WTC11 (cell line): Measurements from ENCODE around the gene PPFIBP1. TPM values are rescaled to one million over a fixed set of nuclear protein-coding genes. Genes with fewer than 3 reads are reported as not detected.
"Not testable (repeated sequence)": the region's sequence is repeated elsewhere in the genome, so short reads cannot be mapped to it uniquely, and the experiment has no call there.

Experiments used
- ATAC-seq: fragments of 200-7000 bp; cut with Tn5 transposase; 2 replicates; pipeline ENCODE4 v1.10.0; 2021; ENCODE audit warnings: mild to moderate bottlenecking, moderate library complexity
- CTCF ChIA-PET: fragments of 300-600 bp; sonication (Branson Sonifier 250); formaldehyde crosslinking; loops from one replicate; lab custom pipeline; 2021; ENCODE audit warnings: antibody characterized with exemption; lab: Charles Lee
- POLR2A ChIA-PET: fragments of 350-600 bp; sonication (Branson Sonifier 250); formaldehyde crosslinking; loops from one replicate; lab custom pipeline; 2021; ENCODE audit warnings: antibody characterized with exemption; lab: Charles Lee
- DNase-seq: peaks from one replicate; pipeline ENCODE4 v3.0.0; 2021; ENCODE audit warnings: low spot score
- H3K27ac Mint-ChIP-seq: 2 replicates; pipeline ENCODE4 v1.8.0; 2021; ENCODE audit warnings: mixed read lengths
- H3K27me3 Mint-ChIP-seq: 2 replicates; pipeline ENCODE4 v1.8.0; 2021; ENCODE audit warnings: low read depth, mild to moderate bottlenecking, moderate library complexity, mixed read lengths
- H3K36me3 Mint-ChIP-seq: 2 replicates; pipeline ENCODE4 v1.8.0; 2021; ENCODE audit warnings: mixed read lengths
- H3K4me1 Mint-ChIP-seq: 2 replicates; pipeline ENCODE4 v1.8.0; 2022; ENCODE audit warnings: mixed read lengths
- H3K4me3 Mint-ChIP-seq: 2 replicates; pipeline ENCODE4 v1.8.0; 2021; ENCODE audit warnings: mild to moderate bottlenecking, moderate library complexity, mixed read lengths
- H3K9me3 Mint-ChIP-seq: 2 replicates; pipeline ENCODE4 v1.8.0; 2021; ENCODE audit warnings: mixed read lengths
- AFF4 ChIP-seq: sonication (generic); formaldehyde crosslinking; IDR thresholded peaks from 2 replicates; pipeline ENCODE4 v1.8.1; 2023; ENCODE audit warnings: mild to moderate bottlenecking, missing genetic modification reagents, borderline replicate concordance
- ATF1 ChIP-seq: sonication (generic); formaldehyde crosslinking; IDR thresholded peaks from 2 replicates; pipeline ENCODE4 v1.8.1; 2023; ENCODE audit warnings: mild to moderate bottlenecking, moderate library complexity, missing genetic modification reagents
- ATF3 ChIP-seq: sonication (generic); formaldehyde crosslinking; conservative IDR thresholded peaks from 2 replicates; pipeline ENCODE4 v1.8.1; 2022; ENCODE audit warnings: mild to moderate bottlenecking, missing genetic modification reagents
- CDX4 ChIP-seq: fragments of 250-450 bp; sonication (Bioruptor Pico); IDR thresholded peaks from 2 replicates; pipeline ENCODE4 v1.9.0; 2021; ENCODE audit warnings: moderate library complexity, mild to moderate bottlenecking, inconsistent platforms, borderline replicate concordance
- GRHL2 ChIP-seq: fragments of 250-450 bp; sonication (Bioruptor Pico); IDR thresholded peaks from 2 replicates; pipeline ENCODE4 v1.8.0; 2022; ENCODE audit warnings: mild to moderate bottlenecking, moderate library complexity; ENCODE audit not compliant: insufficient replicate concordance, severe bottlenecking
- HMGA2 ChIP-seq: fragments of 250-450 bp; sonication (Bioruptor Pico); IDR thresholded peaks from 2 replicates; pipeline ENCODE4 v1.4.0; 2021; ENCODE audit warnings: mild to moderate bottlenecking, moderate library complexity
- KAT7 ChIP-seq: sonication (generic); formaldehyde crosslinking; IDR thresholded peaks from 2 replicates; pipeline ENCODE4 v1.8.1; 2023; ENCODE audit warnings: missing genetic modification reagents, mild to moderate bottlenecking, borderline replicate concordance
- NFATC4 ChIP-seq: fragments of 250-450 bp; sonication (Bioruptor Pico); IDR thresholded peaks from 2 replicates; pipeline ENCODE4 v1.9.0; 2021; ENCODE audit warnings: mild to moderate bottlenecking
- OVOL2 ChIP-seq: fragments of 250-450 bp; sonication (Bioruptor Pico); IDR thresholded peaks from 2 replicates; pipeline ENCODE4 v1.9.0; 2021; ENCODE audit warnings: mild to moderate bottlenecking, borderline replicate concordance
- PRDM15 ChIP-seq: sonication (generic); formaldehyde crosslinking; IDR thresholded peaks from 2 replicates; pipeline ENCODE4 v1.8.0; 2022; ENCODE audit warnings: missing genetic modification reagents
- TEAD4 ChIP-seq: sonication (generic); formaldehyde crosslinking; IDR thresholded peaks from 2 replicates; pipeline ENCODE4 v1.8.0; 2022; ENCODE audit warnings: mild to moderate bottlenecking, missing genetic modification reagents
- TP53 ChIP-seq: sonication (generic); formaldehyde crosslinking; IDR thresholded peaks from 2 replicates; pipeline ENCODE4 v1.8.1; 2023; ENCODE audit warnings: mild to moderate bottlenecking, missing genetic modification reagents
- ZBTB21 ChIP-seq: sonication (generic); formaldehyde crosslinking; IDR thresholded peaks from 2 replicates; pipeline ENCODE4 v1.8.1; 2023; ENCODE audit warnings: mild to moderate bottlenecking, missing genetic modification reagents, borderline replicate concordance
- ZNF671 ChIP-seq: fragments of 250-450 bp; sonication (Bioruptor Pico); IDR thresholded peaks from 2 replicates; pipeline ENCODE4 v1.8.0; 2021; ENCODE audit warnings: mild to moderate bottlenecking
- total RNA-seq: library from RNA; stranded (reverse); gene quantifications from 3 replicates; pipeline ENCODE4 v1.2.3, GENCODE V29; 2021
- TF ChIP-seq, protein P1 (sequence below): fragments of 250-450 bp; sonication (Bioruptor Pico); IDR thresholded peaks from 2 replicates; pipeline ENCODE4 v1.8.0; 2021; ENCODE audit warnings: mild to moderate bottlenecking
- TF ChIP-seq, protein P2 (sequence below): fragments of 250-450 bp; sonication (Bioruptor Pico); IDR thresholded peaks from 2 replicates; pipeline ENCODE4 v1.9.0; 2021; ENCODE audit warnings: mild to moderate bottlenecking

PPFIBP1 gene
- total RNA-seq, 1 experiment from 2014 or later, result 27.7 TPM

GRCh38 chr12:27642361-27642760 is 118.4 kb downstream of the PPFIBP1 start:
- H3K9me3 Mint-ChIP-seq, H3K4me1 Mint-ChIP-seq, ATAC-seq, H3K27me3 Mint-ChIP-seq, CTCF ChIA-PET, H3K4me3 Mint-ChIP-seq, DNase-seq, H3K36me3 Mint-ChIP-seq, H3K27ac Mint-ChIP-seq, POLR2A ChIA-PET: not testable (repeated sequence)

DNA sequence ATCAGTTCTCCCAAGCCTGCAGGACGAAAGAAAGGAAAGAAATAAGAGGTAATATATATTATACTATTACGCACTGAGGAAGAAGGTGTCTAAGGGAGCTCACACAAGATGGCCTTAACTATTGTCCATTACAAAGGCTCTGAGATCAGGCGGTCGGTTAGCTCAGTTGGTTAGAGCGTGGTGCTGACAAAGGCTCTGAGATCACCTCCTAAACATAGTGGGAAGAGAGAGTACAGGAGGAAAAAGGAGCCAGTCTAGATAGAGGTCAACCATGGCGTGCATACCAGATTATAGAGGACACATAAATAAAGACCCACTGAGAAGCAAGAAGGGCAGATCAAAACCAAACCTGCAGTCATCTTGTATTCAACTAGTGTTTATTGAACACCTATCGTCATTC is 118.9 kb downstream of the PPFIBP1 start:
- POLR2A ChIA-PET, CTCF ChIA-PET: not testable (repeated sequence)

DNA sequence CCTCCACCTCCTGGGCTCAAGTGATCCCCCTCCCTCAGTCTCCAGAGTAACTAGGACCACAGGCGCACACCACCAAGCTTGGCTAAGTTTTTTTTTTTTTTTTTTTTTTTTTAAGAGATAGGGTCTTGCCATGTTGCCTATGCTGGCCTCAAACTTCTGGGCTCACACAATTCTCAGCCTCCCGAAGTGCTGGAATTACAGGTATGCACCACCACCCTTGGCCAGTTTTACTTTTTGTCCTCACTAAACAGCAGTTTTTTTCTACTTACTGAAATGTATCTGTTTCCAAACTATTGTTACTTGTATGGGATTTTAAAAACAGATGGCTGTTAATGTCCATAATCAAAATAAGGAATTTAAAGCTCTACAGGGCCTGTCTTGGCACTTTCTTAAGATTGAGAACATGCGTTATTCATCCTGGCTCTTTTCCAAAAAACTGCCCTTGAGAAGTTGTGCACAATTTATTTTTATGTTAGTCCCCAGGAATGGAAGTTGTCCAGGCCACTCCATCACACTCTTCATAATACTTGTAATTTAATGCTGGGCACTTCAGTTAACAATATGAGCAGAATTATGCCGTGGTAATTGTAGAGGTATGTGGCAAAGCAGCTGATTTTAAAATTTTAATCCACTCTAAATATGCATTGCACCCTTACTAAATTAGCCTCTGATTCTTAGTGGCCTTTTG is 120.3 kb downstream of the PPFIBP1 start:
- no peak overlapping the region for H3K27ac Mint-ChIP-seq
- no peaks in the 10 kb centered on the region for H3K27me3 Mint-ChIP-seq
- peaks cover 2% of the 10 kb centered on the region; the same call in 1 of the 2 replicates for H3K4me1 Mint-ChIP-seq
- H3K4me3 Mint-ChIP-seq, result no peak overlapping the region
- no peaks in the 10 kb centered on the region for H3K36me3 Mint-ChIP-seq
- ChIA-PET POLR2A (no interaction called here), CTCF (no interaction called here)
- ATAC-seq, result no peak
- no peaks in the 10 kb centered on the region for H3K9me3 Mint-ChIP-seq
- no peak for DNase-seq
- no peak for TF ChIP-seq CDX4 (CRISPR knock-in tag)
- TF ChIP-seq AFF4 (CRISPR knock-in tag), result no peak
- TF ChIP-seq NFATC4, result no peak
- TF ChIP-seq KAT7 (CRISPR knock-in tag), result no peak
- TF ChIP-seq ATF3 (CRISPR knock-in tag), result no peak
- TF ChIP-seq HMGA2 (CRISPR knock-in tag), result no peak
- TF ChIP-seq OVOL2 (CRISPR knock-in tag), result no peak
- TF ChIP-seq GRHL2 (CRISPR knock-in tag), result no peak
- TF ChIP-seq, protein P1, sequence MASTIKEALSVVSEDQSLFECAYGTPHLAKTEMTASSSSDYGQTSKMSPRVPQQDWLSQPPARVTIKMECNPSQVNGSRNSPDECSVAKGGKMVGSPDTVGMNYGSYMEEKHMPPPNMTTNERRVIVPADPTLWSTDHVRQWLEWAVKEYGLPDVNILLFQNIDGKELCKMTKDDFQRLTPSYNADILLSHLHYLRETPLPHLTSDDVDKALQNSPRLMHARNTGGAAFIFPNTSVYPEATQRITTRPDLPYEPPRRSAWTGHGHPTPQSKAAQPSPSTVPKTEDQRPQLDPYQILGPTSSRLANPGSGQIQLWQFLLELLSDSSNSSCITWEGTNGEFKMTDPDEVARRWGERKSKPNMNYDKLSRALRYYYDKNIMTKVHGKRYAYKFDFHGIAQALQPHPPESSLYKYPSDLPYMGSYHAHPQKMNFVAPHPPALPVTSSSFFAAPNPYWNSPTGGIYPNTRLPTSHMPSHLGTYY (CRISPR knock-in tag), result no peak
- TF ChIP-seq, protein P2, sequence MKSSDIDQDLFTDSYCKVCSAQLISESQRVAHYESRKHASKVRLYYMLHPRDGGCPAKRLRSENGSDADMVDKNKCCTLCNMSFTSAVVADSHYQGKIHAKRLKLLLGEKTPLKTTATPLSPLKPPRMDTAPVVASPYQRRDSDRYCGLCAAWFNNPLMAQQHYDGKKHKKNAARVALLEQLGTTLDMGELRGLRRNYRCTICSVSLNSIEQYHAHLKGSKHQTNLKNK, result no peak
- no peak for TF ChIP-seq ATF1
- no peak for TF ChIP-seq TP53 (CRISPR knock-in tag)
- TF ChIP-seq PRDM15 (CRISPR knock-in tag), result no peak
- no peak for TF ChIP-seq TEAD4 (CRISPR knock-in tag)
- no peak for TF ChIP-seq ZBTB21 (CRISPR knock-in tag)
- no peak for TF ChIP-seq ZNF671 (CRISPR knock-in tag)

More for the DNA sequence above, 118.9 kb downstream of the PPFIBP1 start:
- not testable (repeated sequence) for ATAC-seq, H3K4me3 Mint-ChIP-seq, H3K9me3 Mint-ChIP-seq, H3K27ac Mint-ChIP-seq, H3K27me3 Mint-ChIP-seq, DNase-seq, H3K36me3 Mint-ChIP-seq, H3K4me1 Mint-ChIP-seq
